Measurements from ENCODE around the gene SH3PXD2B.

DNA sequence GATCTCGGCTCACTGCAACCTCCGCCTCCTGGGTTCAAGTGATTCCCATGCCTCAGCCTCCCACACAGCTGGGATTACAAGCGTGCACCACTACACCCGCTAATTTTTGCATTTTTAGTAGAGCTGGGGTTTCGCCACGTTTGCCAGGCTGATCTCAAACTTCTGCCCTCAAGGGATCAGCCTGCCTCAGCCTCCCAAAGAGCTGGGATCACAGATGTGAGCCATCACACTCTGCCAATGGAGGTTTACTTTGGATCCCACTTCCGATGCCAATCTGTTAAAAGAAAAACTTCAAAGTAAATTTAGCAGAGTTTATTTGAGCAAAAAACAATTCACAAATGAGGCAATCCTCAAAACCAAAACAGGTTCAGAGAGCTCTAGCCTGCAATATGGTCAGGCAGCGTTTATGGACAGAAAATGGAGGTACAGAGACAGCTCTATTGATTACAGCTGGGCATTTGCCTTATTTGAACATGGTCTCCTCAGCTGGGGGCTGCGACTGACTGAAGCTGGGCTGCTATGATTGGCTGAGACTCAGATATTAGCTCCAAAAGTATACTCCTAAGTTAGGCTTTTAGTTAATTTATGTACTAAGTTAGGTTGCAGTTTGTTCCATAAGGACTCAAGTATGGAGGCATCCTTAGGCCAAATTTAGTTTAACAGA lies 152.1 kb downstream of the SH3PXD2B start:
- TF ChIP-seq, protein P1, sequence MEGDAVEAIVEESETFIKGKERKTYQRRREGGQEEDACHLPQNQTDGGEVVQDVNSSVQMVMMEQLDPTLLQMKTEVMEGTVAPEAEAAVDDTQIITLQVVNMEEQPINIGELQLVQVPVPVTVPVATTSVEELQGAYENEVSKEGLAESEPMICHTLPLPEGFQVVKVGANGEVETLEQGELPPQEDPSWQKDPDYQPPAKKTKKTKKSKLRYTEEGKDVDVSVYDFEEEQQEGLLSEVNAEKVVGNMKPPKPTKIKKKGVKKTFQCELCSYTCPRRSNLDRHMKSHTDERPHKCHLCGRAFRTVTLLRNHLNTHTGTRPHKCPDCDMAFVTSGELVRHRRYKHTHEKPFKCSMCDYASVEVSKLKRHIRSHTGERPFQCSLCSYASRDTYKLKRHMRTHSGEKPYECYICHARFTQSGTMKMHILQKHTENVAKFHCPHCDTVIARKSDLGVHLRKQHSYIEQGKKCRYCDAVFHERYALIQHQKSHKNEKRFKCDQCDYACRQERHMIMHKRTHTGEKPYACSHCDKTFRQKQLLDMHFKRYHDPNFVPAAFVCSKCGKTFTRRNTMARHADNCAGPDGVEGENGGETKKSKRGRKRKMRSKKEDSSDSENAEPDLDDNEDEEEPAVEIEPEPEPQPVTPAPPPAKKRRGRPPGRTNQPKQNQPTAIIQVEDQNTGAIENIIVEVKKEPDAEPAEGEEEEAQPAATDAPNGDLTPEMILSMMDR (IDR thresholded peaks at IDR 0.05 in 8 of 11, conservative IDR thresholded peaks at IDR 0.05 in 3 of 11), result no peak
- TF ChIP-seq POLR2AphosphoS5 (IDR thresholded peaks at IDR 0.05) (no peak), POLR2A (IDR thresholded peaks at IDR 0.05) (no peak)
